Astrocyte (in vitro differentiated cells and primary cell): ENCODE results near the gene ABO.

Source experiments
- EZH2 ChIP-seq: IDR thresholded peaks from 2 replicates; pipeline ENCODE4 v1.6.1; 2012; ENCODE audit warnings: mild to moderate bottlenecking, low read length, inconsistent platforms; ENCODE audit not compliant: insufficient read depth
- TF ChIP-seq, protein P1 (sequence below): IDR thresholded peaks from 2 replicates; pipeline ENCODE4 v1.5.1; 2011; ENCODE audit warnings: low read depth, mild to moderate bottlenecking, inconsistent platforms, low read length, moderate library complexity; ENCODE audit not compliant: insufficient read depth

DNA sequence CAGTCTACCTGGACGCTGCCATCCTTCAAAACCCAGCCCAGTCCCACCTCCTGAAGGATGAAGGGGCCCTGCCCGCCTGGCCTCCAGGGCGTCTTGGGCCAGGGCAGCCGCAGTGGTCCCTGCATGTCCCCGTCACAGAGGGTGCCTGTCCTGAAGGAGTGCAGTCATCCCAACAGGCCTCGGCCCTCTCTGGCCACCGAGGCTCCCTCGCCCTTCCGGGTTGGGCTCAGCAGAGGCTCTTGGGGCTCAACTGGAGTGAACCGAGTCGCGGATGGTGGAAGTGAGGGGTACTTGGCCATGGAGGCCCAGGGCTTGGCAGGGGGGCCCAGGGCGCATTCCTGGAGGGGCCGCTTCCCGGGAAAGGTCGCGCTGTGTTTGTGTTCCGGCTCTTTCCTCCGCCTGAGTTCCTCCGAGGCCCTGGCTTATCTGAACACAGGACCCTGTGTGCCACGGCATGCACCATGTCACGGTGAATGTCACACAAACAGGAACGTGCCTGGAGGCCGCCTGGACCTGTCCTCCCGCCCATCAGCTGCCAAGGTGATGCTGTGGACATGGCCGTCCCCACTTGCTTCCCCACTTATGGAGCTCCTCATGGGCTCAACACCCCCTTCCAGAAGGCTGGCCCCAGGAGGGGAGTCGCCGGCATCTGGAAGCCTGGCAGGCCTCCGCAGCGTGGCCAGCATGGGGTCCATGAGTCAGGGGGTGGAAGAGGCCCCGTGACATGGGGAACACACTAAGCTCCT lies 40.3 kb downstream of the ABO start:
- TF ChIP-seq, protein P1, sequence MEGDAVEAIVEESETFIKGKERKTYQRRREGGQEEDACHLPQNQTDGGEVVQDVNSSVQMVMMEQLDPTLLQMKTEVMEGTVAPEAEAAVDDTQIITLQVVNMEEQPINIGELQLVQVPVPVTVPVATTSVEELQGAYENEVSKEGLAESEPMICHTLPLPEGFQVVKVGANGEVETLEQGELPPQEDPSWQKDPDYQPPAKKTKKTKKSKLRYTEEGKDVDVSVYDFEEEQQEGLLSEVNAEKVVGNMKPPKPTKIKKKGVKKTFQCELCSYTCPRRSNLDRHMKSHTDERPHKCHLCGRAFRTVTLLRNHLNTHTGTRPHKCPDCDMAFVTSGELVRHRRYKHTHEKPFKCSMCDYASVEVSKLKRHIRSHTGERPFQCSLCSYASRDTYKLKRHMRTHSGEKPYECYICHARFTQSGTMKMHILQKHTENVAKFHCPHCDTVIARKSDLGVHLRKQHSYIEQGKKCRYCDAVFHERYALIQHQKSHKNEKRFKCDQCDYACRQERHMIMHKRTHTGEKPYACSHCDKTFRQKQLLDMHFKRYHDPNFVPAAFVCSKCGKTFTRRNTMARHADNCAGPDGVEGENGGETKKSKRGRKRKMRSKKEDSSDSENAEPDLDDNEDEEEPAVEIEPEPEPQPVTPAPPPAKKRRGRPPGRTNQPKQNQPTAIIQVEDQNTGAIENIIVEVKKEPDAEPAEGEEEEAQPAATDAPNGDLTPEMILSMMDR = no peak
- no peak for TF ChIP-seq EZH2
